ENCODE results near the gene SYNPO. TPM values are rescaled to one million over a fixed set of nuclear protein-coding genes. Genes with fewer than 3 reads are reported as not detected.
A peak's percentile ranks its signal among the peaks of the same experiment; 100 is the strongest.

Gene SYNPO
- total RNA-seq, 2 donors from 2014 or later = 0.04 to 0.37 TPM

- no peak overlapping the region for H3K4me3 Mint-ChIP-seq
- no peak overlapping the region for H3K27ac Mint-ChIP-seq
- no peaks in the 10 kb centered on the region for H3K27me3 Mint-ChIP-seq
- peaks cover 7% of the 10 kb centered on the region for H3K36me3 Mint-ChIP-seq (ENCODE audit: low read depth)
- no peaks in the 10 kb centered on the region for H3K9me3 Mint-ChIP-seq
- no peak for ATAC-seq (replicated peaks)
- H3K4me1 Mint-ChIP-seq = no peaks in the 10 kb centered on the region
These were observed 36.1 kb downstream of the SYNPO start for GRCh38 chr5:150676578-150676977.

GRCh38 chr5:150689120-150689519 is 48.7 kb downstream of the SYNPO start:
- peaks cover 56% of the 10 kb centered on the region for H3K36me3 Mint-ChIP-seq (ENCODE audit: low read depth)
- H3K27me3 Mint-ChIP-seq = no peaks in the 10 kb centered on the region
- H3K9me3 Mint-ChIP-seq = no peaks in the 10 kb centered on the region
- H3K27ac Mint-ChIP-seq = no peak overlapping the region
- ATAC-seq (replicated peaks) = no peak
- no peak overlapping the region for H3K4me3 Mint-ChIP-seq
- H3K4me1 Mint-ChIP-seq = no peaks in the 10 kb centered on the region

DNA sequence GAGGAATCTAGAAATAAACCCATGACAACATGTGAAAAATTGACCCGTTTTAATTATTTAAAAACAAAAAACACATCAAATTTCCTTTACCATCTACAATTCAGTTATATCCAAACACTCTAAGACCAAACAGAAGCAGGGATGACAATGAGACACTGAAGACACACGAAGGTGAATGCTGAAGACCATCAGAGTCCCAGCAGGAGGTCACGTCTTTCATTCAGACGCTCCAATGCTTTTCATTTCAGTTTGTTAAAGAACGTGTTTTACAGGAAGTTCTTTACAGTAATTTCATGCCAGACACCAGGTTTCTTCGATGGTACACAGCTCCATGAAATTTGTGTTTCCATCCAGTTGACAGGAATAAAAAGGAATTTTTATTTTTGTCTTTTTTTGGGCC is 50.3 kb downstream of the SYNPO start:
- Mint-ChIP-seq H3K9me3 (no peaks in the 10 kb centered on the region), H3K4me3 (no peak overlapping the region), H3K36me3 (ENCODE audit: low read depth) (peaks cover 72% of the 10 kb centered on the region), H3K27me3 (no peaks in the 10 kb centered on the region), H3K27ac (no peak overlapping the region), H3K4me1 (no peaks in the 10 kb centered on the region)
- ATAC-seq (replicated peaks) = no peak

DNA sequence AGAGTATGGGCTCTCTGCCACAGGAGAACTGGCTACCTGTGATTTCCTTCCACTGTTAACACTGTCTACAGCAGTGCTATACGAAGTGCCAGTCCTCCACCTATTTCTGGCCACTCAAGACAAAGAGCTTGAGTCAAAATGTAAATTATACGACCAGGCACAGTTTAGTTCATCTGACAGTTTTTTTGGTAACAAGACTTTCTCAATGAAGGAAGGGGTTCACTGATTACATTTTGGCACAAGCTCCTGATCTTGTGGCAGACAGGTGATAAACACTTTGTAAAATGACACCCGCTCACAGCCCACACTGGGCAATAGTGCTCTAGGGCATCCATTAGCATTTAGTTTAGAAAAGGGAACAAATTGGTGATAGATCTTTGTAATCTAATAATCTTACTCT is 51.8 kb downstream of the SYNPO start:
- no peak overlapping the region for H3K4me3 Mint-ChIP-seq
- H3K36me3 Mint-ChIP-seq (ENCODE audit: low read depth) = peaks cover 85% of the 10 kb centered on the region
- no peaks in the 10 kb centered on the region for H3K9me3 Mint-ChIP-seq
- H3K27me3 Mint-ChIP-seq = no peaks in the 10 kb centered on the region
- no peak overlapping the region for H3K27ac Mint-ChIP-seq
- no peaks in the 10 kb centered on the region for H3K4me1 Mint-ChIP-seq
- ATAC-seq (replicated peaks) = no peak

GRCh38 chr5:150694612-150695011 is 54.2 kb downstream of the SYNPO start:
- Mint-ChIP-seq H3K9me3 (no peaks in the 10 kb centered on the region), H3K27ac (no peak overlapping the region), H3K36me3 (ENCODE audit: low read depth) (peaks cover 71% of the 10 kb centered on the region), H3K27me3 (no peaks in the 10 kb centered on the region), H3K4me1 (peaks cover 4% of the 10 kb centered on the region), H3K4me3 (no peak overlapping the region)
- ATAC-seq (replicated peaks) = no peak

DNA sequence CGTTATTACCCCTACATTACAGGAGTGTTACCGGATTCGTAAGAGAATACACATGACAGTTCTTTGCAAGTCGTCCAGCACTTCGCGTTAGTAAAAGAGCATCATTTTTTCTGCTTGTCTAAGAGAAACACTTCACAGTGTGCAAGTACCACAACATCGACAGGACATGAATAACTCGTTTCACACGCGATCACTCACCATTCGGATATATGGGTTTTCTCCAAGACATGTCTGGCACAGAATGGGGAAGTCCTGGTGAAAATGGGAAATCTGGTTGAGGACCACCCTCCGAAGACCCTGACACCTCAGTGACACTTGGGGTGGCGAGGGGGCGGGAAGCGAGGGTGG is 59.8 kb downstream of the SYNPO start:
- H3K4me3 Mint-ChIP-seq = no peak overlapping the region
- peak; percentile 20 for ATAC-seq (replicated peaks)
- no peaks in the 10 kb centered on the region for H3K9me3 Mint-ChIP-seq
- peaks cover 4% of the 10 kb centered on the region for H3K4me1 Mint-ChIP-seq
- H3K36me3 Mint-ChIP-seq (ENCODE audit: low read depth) = peaks cover 19% of the 10 kb centered on the region
- no peak overlapping the region for H3K27ac Mint-ChIP-seq
- no peaks in the 10 kb centered on the region for H3K27me3 Mint-ChIP-seq

DNA sequence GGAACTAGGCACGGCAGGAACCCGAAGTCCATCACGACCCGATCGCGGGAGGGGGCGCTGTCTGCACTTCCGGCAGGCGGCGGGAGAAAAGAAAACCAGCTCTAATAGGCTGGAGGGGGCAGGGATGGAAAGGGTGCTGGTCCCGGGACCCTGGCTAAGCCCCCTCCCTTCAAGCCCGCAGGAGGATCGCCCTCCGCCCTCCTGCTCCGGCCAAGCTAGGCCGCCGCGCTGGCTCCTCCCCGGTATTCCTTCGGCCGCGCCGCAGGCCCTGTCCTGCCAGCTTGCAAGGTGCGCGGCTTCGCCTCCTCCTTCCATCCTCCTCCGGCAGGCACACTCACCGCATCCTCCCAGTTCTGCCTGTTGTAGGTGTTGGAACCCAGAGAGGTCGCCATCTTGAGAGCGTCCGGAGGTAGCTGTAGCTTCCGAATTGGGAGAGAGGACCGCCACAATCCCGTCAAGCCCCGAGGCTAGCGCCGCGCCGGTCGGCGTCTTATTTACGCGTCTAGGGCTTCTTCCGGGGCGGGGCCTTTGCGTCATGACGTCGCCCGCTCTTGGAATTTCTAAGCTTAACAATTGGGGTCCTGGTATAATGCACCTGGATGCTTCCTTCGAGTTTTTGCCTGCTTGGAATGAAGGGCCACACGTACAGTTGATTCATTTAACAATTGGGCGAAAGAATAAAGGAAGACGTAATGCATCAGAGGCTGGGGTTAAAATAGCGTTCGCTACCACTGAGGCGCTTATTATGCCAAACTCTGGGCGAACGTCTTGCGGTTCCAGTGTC is 60.3 kb downstream of the SYNPO start, which contains the start of gene RBM22:
Gene RBM22 (minus strand): TSS at position 469 of the 784 bp plus-strand sequence. CDS start 77 bp downstream, at position 392.
- no peak within 1 kb of the TSS for H3K27ac Mint-ChIP-seq
- ATAC-seq (replicated peaks) = peak; percentile 96
- H3K36me3 Mint-ChIP-seq (ENCODE audit: low read depth) = peaks cover 14% of the 10 kb centered on the region
- H3K27me3 Mint-ChIP-seq = no peaks in the 10 kb centered on the region
- H3K4me1 Mint-ChIP-seq = peaks cover 4% of the 10 kb centered on the region
- no peaks in the 10 kb centered on the region for H3K9me3 Mint-ChIP-seq
- H3K4me3 Mint-ChIP-seq = no peak within 1 kb of the TSS

- no peaks in the 10 kb centered on the region for H3K27me3 Mint-ChIP-seq
- ATAC-seq (replicated peaks) = no peak
- H3K9me3 Mint-ChIP-seq = no peaks in the 10 kb centered on the region
- H3K36me3 Mint-ChIP-seq (ENCODE audit: low read depth) = peaks cover 15% of the 10 kb centered on the region
- no peak overlapping the region for H3K27ac Mint-ChIP-seq
- no peak overlapping the region for H3K4me3 Mint-ChIP-seq
- H3K4me1 Mint-ChIP-seq = peaks cover 2% of the 10 kb centered on the region
These were observed 63.3 kb downstream of the SYNPO start for GRCh38 chr5:150703762-150704161.

GRCh38 chr5:150706776-150707390 is 66.4 kb downstream of the SYNPO start:
- peaks cover 46% of the 10 kb centered on the region for H3K36me3 Mint-ChIP-seq (ENCODE audit: low read depth)
- ATAC-seq (replicated peaks) = no peak
- no peaks in the 10 kb centered on the region for H3K9me3 Mint-ChIP-seq
- H3K27ac Mint-ChIP-seq = no peak overlapping the region
- H3K4me3 Mint-ChIP-seq = no peak overlapping the region
- H3K27me3 Mint-ChIP-seq = no peaks in the 10 kb centered on the region
- H3K4me1 Mint-ChIP-seq = no peaks in the 10 kb centered on the region

Other genes with a start within 250 kb of the SYNPO start
- 100 to 1,000 TPM; 265 to 629 TPM for gene CD74, start 227.8 kb upstream of the SYNPO start, total RNA-seq
- 1,000 to 10,000 TPM; 2,772 to 2,939 TPM for gene RPS14, start 190.9 kb upstream of the SYNPO start, total RNA-seq
- gene NDST1, start 132.5 kb upstream of the SYNPO start, total RNA-seq = 1 to 10 TPM in 1 of 2 donors, under 1 TPM in 1; 0.48 to 1.8 TPM
- under 1 TPM; 0.06 to 0.21 TPM for gene MYOZ3, start 20.6 kb downstream of the SYNPO start, total RNA-seq
- 10 to 100 TPM; 60.3 to 61.5 TPM for gene RBM22, start 60.4 kb downstream of the SYNPO start, total RNA-seq
- gene DCTN4, start 118.4 kb downstream of the SYNPO start, total RNA-seq = 10 to 100 TPM; 37.3 to 41.9 TPM
- 10 to 100 TPM; 17.7 to 20.2 TPM for gene SMIM3, start 138.1 kb downstream of the SYNPO start, total RNA-seq
- gene IRGM, start 205.9 kb downstream of the SYNPO start, total RNA-seq = 1 to 10 TPM; 1.4 TPM